ENCODE data around the gene RITA1.

The RITA1 gene

DNA sequence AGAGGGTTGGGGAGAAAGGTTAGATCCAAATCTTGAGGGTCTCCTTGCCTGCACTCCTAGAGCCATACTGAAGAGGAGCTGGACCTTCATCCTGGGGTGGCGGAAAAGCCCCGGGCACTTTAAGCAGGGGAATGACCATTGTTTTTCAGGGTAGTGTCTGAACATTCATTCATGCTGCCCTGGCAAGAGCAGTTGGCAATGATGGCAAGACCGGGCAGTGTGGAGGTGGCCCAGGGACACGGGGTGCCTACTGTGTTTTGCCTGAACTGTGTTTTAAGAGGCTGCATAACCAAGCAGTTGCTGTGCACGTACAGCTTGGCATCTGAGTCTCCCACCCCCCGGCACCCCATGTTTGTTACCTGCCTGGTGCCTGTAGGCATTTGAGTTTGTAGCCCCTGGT is 50.5 kb downstream of the RITA1 start:
- no peaks in the 10 kb centered on the region for H3K27me3 ChIP-seq (ENCODE audit: control insufficient read depth, insufficient read depth, low read length)
- H3K79me2 ChIP-seq = peaks cover 5% of the 10 kb centered on the region
- H3K4me2 ChIP-seq (ENCODE audit: low read length) = no peak overlapping the region
- H3K4me3 ChIP-seq (ENCODE audit: low read depth, low read length) = no peak overlapping the region
- H3K4me1 ChIP-seq = peaks cover 55% of the 10 kb centered on the region
- H2AFZ ChIP-seq = no peak overlapping the region
- H3K9me3 ChIP-seq (ENCODE audit: control insufficient read depth, low read length) = no peaks in the 10 kb centered on the region
- H3K36me3 ChIP-seq (ENCODE audit: control insufficient read depth, insufficient read depth, low read length) = no peaks in the 10 kb centered on the region
- TF ChIP-seq, protein P1, sequence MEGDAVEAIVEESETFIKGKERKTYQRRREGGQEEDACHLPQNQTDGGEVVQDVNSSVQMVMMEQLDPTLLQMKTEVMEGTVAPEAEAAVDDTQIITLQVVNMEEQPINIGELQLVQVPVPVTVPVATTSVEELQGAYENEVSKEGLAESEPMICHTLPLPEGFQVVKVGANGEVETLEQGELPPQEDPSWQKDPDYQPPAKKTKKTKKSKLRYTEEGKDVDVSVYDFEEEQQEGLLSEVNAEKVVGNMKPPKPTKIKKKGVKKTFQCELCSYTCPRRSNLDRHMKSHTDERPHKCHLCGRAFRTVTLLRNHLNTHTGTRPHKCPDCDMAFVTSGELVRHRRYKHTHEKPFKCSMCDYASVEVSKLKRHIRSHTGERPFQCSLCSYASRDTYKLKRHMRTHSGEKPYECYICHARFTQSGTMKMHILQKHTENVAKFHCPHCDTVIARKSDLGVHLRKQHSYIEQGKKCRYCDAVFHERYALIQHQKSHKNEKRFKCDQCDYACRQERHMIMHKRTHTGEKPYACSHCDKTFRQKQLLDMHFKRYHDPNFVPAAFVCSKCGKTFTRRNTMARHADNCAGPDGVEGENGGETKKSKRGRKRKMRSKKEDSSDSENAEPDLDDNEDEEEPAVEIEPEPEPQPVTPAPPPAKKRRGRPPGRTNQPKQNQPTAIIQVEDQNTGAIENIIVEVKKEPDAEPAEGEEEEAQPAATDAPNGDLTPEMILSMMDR (IDR thresholded peaks at IDR 0.05) = no peak
- no peak overlapping the region for H3K9ac ChIP-seq
- H3K27ac ChIP-seq = peak overlapping the region; percentile 53

DNA sequence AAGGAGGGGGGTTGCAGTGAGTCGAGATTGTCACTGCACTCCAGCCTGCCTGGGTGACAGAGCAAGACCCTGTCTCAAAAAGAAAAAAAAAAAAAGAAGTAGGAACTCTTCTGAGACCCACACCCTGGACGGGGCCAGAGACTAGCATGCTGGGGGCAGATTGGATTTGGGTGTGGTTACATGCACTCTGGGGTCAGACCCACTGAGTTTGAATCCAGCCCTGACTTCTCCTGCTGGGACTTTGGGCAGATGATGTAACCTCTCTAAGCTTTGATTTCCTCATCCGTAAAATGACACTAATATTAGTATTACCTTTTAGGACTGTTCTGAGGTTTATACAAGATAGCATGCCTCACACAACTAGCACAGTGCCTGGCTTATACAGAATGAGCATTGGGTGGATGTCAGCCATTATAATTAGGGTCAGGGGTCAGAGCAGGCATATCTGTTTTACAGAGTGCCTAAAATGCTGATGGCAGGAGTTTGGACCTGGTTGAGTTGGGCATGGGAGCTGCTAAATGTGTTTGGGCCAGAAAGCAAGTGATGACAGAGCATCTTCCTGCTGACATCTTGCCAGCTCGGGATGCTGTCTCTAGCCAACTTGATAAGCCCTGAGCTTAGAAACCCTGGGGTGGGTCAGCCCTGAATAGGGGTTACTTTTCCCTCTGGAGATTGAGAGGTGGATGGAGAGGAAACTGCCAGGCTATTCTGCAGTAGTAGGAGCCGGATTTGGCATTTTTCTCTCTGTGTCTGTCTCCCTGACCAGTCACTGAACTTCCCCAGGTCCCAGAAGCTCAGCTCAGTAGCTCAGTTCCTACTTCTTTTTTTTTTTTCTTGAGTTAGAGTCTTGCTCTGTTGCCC is 51.2 kb downstream of the RITA1 start:
- H3K4me3 ChIP-seq (ENCODE audit: low read depth, low read length) = no peak overlapping the region
- TF ChIP-seq, protein P1 (IDR thresholded peaks at IDR 0.05) = no peak
- no peak overlapping the region for H3K4me2 ChIP-seq (ENCODE audit: low read length)
- H3K9me3 ChIP-seq (ENCODE audit: control insufficient read depth, low read length) = no peaks in the 10 kb centered on the region
- H3K9ac ChIP-seq = no peak overlapping the region
- H3K36me3 ChIP-seq (ENCODE audit: control insufficient read depth, insufficient read depth, low read length) = no peaks in the 10 kb centered on the region
- H3K27ac ChIP-seq = peak overlapping the region; percentile 53
- peaks cover 58% of the 10 kb centered on the region for H3K4me1 ChIP-seq
- no peaks in the 10 kb centered on the region for H3K27me3 ChIP-seq (ENCODE audit: control insufficient read depth, insufficient read depth, low read length)
- no peak overlapping the region for H2AFZ ChIP-seq
- H3K79me2 ChIP-seq = peaks cover 5% of the 10 kb centered on the region

DNA sequence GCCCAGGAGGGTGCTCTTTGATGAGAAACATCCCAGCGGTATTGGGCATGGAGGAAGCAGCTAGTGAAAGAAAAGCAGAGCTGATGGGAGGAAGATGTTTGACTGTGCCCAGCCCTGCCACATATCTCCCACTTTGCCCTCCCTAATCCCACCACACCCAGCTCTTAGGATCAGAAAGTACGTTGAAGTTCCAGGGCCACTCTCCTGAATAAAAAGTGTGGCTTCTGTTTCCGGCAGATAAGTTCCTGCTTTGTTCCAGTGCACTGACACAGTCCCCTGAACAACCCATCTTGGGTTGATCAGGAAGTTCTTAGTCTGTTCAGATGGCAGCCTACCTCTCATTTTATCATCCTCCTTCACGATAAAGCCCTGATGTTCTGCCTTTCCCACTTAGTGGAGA is 52.2 kb downstream of the RITA1 start:
- no peaks in the 10 kb centered on the region for H3K36me3 ChIP-seq (ENCODE audit: control insufficient read depth, insufficient read depth, low read length)
- no peaks in the 10 kb centered on the region for H3K79me2 ChIP-seq
- peak overlapping the region; percentile 53 for H3K27ac ChIP-seq
- H3K9ac ChIP-seq = no peak overlapping the region
- H3K27me3 ChIP-seq (ENCODE audit: control insufficient read depth, insufficient read depth, low read length) = no peaks in the 10 kb centered on the region
- H2AFZ ChIP-seq = no peak overlapping the region
- peaks cover 58% of the 10 kb centered on the region for H3K4me1 ChIP-seq
- no peak overlapping the region for H3K4me3 ChIP-seq (ENCODE audit: low read depth, low read length)
- H3K9me3 ChIP-seq (ENCODE audit: control insufficient read depth, low read length) = no peaks in the 10 kb centered on the region
- H3K4me2 ChIP-seq (ENCODE audit: low read length) = no peak overlapping the region
- TF ChIP-seq, protein P1 (IDR thresholded peaks at IDR 0.05) = no peak

DNA sequence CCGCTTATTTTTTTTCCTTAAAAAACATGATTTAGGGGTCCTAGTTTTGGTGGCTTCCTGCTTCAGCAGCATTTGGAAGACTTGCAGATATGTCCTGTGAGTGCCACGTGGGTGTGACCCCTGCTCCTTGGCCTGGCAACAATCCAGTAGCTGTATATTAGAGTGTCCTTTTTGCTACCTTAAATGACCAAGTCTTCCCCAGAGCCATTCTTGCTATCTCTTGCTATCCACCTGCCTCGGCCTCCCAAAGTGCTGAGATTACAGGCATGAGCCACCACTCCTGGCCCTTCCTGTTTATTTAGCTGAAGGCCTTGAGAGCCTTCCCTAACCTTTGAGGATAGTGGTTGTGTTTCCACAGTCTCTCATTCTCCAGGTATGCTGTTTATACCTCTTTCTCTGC is 52.8 kb downstream of the RITA1 start:
- H3K4me2 ChIP-seq (ENCODE audit: low read length) = no peak overlapping the region

More for the DNA sequence above, 52.8 kb downstream of the RITA1 start:
- Histone ChIP-seq H2AFZ (no peak overlapping the region), H3K4me1 (peaks cover 57% of the 10 kb centered on the region), H3K9ac (no peak overlapping the region), H3K27me3 (ENCODE audit: control insufficient read depth, insufficient read depth, low read length) (no peaks in the 10 kb centered on the region), H3K79me2 (no peaks in the 10 kb centered on the region), H3K27ac (no peak overlapping the region), H3K36me3 (ENCODE audit: control insufficient read depth, insufficient read depth, low read length) (no peaks in the 10 kb centered on the region), H3K4me3 (ENCODE audit: low read depth, low read length) (no peak overlapping the region), H3K9me3 (ENCODE audit: control insufficient read depth, low read length) (no peaks in the 10 kb centered on the region)
- TF ChIP-seq, protein P1 (IDR thresholded peaks at IDR 0.05) = no peak
